ENCODE data around the gene BPGM.

GRCh38 chr7:134613623-134614347, 32.9 kb upstream of the BPGM start:
- TF ChIP-seq CTCF (IDR thresholded peaks at IDR 0.05) (no peak), POLR2A (IDR thresholded peaks at IDR 0.05) (no peak)
